ENCODE results near the gene CSHL1.
"Not testable (repeated sequence)": the region's sequence is repeated elsewhere in the genome, so short reads cannot be mapped to it uniquely, and the experiment has no call there.

The CSHL1 gene

DNA sequence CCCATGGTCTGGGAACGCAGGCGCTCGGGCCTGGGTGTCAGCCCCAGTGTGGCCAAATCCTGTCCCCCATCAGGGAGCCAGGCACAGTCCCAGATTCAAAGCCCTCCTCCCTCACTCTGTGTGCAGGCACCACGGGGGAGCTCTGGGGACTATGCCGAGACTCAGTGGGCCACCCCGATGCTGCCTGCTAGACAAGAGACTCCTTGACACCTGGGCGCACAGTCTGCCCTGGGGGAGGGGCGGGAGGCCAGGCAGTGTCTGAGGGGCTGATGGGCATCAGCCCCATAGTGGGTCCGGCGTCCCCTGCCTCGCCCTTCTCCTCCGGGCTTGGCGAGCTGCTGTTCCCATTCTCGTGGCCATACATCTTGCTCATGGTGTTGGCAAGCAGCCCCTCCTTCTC, 29.5 kb upstream of the CSHL1 start:
- DNase-seq, result no peak

- DNase-seq, result no peak
These were observed 28.8 kb upstream of the CSHL1 start for GRCh38 chr17:63939884-63940283.

DNA sequence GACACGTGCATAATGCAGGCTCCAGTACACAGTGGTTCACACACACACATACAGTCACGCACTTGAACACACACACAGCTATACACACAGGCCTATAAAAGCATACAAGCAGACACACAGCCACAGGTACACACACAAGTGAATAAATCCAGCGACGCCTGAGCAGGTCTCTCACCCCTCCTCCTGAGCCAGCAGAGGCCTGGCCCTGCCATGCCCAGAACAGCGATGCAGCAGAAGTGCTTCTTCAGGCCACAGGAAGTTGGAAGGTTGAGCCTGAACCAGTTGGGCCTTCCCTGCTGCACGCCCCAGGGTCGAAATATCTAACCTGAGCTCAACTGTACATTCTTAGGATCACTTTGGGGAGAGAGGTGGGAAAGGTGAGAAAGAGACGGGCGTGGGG, 28.3 kb upstream of the CSHL1 start:
- no peak for DNase-seq

DNA sequence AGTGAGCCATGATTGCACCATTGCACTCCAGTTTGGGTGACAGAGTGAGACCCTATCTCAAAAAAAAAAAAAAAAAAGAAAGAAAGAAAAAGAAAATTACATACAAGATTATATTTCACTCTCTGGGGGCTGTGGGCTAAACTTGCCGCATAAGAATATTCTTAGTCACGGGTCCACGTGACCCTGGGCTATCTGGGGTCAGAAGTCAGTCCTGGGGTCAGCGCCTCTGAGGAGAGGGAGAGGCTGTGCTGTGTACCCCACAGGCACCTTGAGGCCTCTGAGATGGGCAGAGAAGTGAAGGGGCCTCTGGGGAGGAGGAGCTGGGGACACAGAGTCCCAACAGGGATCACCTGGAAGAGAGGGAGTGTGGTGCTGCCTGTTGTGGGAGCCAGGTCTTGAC, 26.9 kb upstream of the CSHL1 start:
- DNase-seq, result no peak

- no peak for DNase-seq
These were observed 26.3 kb upstream of the CSHL1 start for GRCh38 chr17:63937319-63937718.

DNA sequence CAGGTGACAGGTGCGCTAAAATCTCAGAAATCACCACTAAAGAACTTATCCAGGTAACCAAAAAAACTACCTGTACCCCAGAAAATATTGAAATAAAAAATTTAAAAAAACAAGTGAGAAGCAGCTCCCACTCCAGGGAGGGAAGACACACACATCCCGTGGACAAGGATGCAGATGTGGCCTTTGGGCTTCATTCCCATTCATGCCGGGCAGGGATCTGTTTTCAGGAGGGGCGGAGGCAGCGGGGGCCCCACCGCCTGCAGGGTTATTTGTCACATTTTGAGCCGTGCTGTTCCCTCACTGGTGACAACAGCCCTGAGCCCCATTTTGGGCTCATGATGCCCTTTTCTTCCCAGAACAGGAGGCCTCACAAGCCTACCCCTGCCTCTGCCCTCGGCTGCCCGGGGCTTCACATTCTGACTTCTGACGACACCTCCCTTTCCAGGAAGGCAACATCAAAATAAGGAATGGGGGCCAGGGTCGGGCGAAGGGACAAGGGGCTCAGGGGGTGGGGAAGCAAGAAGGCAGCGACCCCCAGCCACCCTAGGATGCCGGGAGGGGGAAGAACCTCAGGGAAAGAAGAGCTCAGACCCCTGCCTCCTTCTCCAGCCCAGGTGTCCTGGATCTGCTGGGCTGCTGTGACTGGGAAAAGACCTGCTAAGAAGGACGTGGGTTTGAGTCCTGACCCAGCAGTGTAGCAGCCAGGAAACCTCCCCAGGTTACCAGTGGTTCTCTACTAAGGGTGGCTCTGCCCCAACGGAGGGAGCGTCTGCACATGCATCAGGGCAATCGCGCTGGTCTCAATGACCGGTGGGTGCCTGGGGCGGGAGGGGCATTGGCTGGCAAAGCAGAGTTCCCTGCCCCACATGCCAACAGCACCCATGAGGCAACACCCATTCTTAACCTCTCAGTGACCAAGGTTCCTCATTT, 23.4 kb upstream of the CSHL1 start:
- no peak for DNase-seq

DNA sequence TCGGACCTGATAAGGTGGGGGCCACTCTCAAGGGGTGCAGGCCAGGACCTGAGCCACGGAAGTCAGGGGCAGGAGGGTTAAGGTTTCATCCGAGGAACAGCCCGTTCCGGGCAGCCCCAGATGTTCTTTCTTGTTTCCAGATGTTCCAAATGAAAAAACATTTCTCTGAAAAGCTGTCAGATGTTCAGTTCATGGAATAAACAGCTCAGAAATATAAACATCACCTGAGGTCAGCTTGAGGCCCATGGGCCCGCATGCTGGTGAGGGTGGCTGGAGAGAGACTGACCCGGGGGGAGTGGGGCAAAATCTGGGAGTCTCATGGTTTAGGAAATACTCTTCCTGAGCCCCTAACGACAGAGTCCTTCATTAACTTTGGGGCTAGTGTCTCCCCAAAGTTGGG, 22.5 kb upstream of the CSHL1 start:
- DNase-seq, result no peak

GRCh38 chr17:63932721-63933120, 21.7 kb upstream of the CSHL1 start:
- no peak for DNase-seq

GRCh38 chr17:63931981-63932561, 21.0 kb upstream of the CSHL1 start, which contains the start of gene CD79B:
CD79B (minus strand) TSS chr17:63932331; CDS start chr17:63932261, 70 bp downstream.
- DNase-seq, result no peak

GRCh38 chr17:63930951-63931575, 20.0 kb upstream of the CSHL1 start:
- peak in 2 of 56 donors; percentile 12 for DNase-seq

GRCh38 chr17:63929860-63930766, 19.1 kb upstream of the CSHL1 start:
- DNase-seq, result no peak

DNA sequence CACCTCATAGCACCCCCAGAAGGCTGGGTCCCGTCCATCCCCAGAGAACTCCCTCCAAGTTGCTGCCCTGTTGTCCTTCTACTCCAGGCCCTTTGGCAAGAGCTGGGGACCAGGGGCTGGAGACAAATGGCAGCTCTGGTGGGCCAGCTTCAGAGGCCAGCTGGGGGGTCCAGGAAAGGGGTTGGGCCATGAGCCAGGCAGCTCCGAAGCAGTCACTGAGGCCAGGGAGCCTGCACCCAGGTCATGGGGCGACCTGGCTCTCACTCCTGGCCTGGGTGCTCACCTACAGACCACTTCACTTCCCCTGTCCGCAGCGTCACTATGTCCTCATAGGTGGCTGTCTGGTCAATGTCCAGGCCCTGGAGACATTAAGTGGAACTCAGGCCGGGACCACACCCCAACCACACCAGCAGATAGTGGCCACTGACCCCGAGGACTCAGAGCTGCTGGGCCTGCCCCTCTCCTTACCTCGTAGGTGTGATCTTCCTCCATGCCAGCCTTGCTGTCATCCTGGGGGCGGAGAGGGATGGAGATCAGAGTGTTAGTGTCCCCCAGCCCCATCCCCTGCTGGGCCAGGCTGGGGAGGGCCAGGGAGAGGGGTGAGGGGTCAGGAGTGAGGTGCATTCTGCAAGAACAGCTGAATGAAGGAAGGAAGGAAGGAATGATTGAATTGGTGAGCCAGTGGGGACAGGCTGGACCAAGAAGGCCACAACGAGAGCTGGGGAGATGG, 18.1 kb upstream of the CSHL1 start:
- no peak for DNase-seq

GRCh38 chr17:63928172-63928666, 17.2 kb upstream of the CSHL1 start:
- DNase-seq, result no peak

DNA sequence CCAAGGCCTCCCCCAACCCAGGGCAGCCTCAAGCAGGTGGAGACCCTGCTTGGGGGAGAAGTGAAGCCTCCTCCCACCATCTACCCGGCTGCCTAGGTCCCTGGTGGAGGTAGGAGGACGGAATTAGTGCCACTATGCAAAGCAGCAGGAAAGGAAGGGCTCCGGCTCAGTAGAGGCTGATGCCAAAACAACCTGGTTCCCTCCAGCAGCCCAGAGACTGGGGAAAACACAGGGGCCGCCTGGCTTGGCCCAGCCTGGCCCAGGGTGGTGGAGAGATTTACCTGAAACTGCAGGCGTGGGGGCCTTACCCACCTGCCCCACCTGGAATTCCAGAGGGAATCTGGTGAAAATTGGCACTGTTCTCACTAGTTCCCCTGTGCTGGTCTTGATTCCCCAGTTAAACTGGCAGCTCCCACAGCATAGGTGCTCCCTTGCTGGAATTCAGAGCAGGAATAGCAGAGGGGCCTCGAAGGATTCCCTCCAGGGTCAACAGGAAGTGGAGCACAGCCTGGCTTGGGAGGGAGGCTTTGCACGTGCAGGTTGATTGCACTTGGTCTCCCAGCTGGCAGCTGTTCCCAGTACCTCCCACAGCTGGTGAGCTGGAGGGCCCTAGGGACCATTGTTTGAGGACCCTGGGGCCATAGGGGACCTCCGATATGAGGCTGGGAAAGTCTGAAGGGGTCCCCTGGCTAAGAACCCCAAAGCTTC, 16.6 kb upstream of the CSHL1 start:
- no peak for DNase-seq

GRCh38 chr17:63926164-63926563, 15.1 kb upstream of the CSHL1 start:
- DNase-seq, result no peak

DNA sequence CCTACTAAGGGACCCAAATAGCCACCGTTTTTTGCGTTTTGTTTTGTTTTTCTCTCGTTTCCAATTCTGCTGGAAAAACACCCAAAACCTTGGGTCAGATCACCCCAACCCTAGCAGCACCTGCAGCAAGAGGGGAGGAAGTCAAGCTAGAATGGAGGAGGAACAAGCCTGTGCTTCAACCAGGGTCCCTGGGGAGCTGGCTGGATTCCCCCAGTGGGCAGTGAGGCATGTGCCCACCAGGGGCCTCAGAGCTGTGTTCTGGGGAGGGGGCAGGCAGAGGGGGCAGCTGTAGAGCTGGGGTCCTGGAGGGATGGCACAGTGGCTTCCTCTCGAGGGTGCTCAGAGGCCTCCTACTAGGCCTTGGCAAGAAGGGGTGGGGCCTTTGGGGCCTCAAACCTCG, 14.6 kb upstream of the CSHL1 start:
- DNase-seq, result no peak

GRCh38 chr17:63922402-63922801, 11.3 kb upstream of the CSHL1 start:
- DNase-seq, result not testable (repeated sequence)

GRCh38 chr17:63920779-63921178, 9.7 kb upstream of the CSHL1 start:
- DNase-seq, result not testable (repeated sequence)

DNA sequence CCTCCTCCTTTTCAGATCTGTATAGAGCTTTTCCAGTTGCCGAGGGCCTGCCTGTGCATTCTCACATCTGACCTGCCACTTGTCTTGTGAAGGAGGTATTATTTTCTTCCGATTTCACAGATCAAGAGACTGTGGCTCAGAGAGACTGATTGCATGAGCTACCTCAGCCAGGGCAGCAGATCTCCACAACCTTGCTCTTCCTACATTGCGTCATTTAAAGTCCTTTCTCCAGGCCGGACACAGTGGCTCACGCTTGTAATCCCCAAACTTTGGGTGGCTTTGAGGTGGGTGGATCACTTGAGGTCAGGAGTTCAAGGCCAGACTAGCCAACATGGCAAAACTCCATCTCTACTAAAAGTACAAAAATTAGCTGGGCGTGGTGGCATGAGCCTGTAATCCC, 9.0 kb upstream of the CSHL1 start:
- DNase-seq, result not testable (repeated sequence)

- peak in 27 of 56 donors; percentile 1 to 57 (median 15) for DNase-seq
These were observed 8.3 kb upstream of the CSHL1 start for GRCh38 chr17:63919311-63919723.
